Spleen (tissue), 11 donors: ENCODE results near the gene CNTNAP2. TPM values are rescaled to one million over a fixed set of nuclear protein-coding genes. Genes with fewer than 3 reads are reported as not detected.

Experiments
- DNase-seq: peaks from one replicate; pipeline ENCODE4 v3.0.0-alpha.2; 2020
- H3K27ac ChIP-seq, 8 donors: fragments of 200-600 bp; sonication (generic) in 7 of 8; 1 replicate in 4 of 8; 2 replicates in 4 of 8; pipeline versions ENCODE4 v1.5.0 to v1.8.0; 2016 to 2021; ENCODE audit warnings: inconsistent platforms in 4 of 8, mild to moderate bottlenecking in 4 of 8, moderate library complexity in 1 of 8
- H3K27me3 ChIP-seq, 7 donors: fragments of 200-600 bp; sonication (generic) in 6 of 7; replicated peaks in 1 of 7; 1 replicate in 4 of 7; 2 replicates in 3 of 7; pipeline versions ENCODE4 v1.5.0 to v1.8.0; 2016 to 2021; ENCODE audit warnings: inconsistent platforms in 3 of 7, mild to moderate bottlenecking in 1 of 7
- H3K36me3 ChIP-seq, 6 donors: fragments of 200-600 bp; sonication (generic) in 5 of 6; 1 replicate in 4 of 6; 2 replicates in 2 of 6; pipeline versions ENCODE4 v1.5.0 to v1.8.0; 2016 to 2021; ENCODE audit warnings: inconsistent platforms in 2 of 6
- H3K4me1 ChIP-seq, 6 donors: fragments of 200-600 bp; sonication (generic) in 5 of 6; 1 replicate in 3 of 6; 2 replicates in 3 of 6; pipeline versions ENCODE4 v1.5.0 to v1.8.0; 2016 to 2021; ENCODE audit warnings: inconsistent platforms in 3 of 6
- H3K4me3 ChIP-seq, 8 donors: fragments of 200-600 bp; sonication (generic) in 7 of 8; 1 replicate in 4 of 8; 2 replicates in 4 of 8; pipeline versions ENCODE4 v1.5.0 to v1.8.0; 2016 to 2021; ENCODE audit warnings: inconsistent platforms in 4 of 8, mild to moderate bottlenecking in 4 of 8, moderate library complexity in 2 of 8
- H3K9me3 ChIP-seq, 8 donors: fragments of 200-600 bp; sonication (generic) in 7 of 8; 1 replicate in 4 of 8; 2 replicates in 4 of 8; pipeline versions ENCODE4 v1.5.0 to v1.8.0; 2016 to 2021; ENCODE audit warnings: inconsistent platforms in 4 of 8
- POLR2A ChIP-seq, 3 donors: fragments of 450-650 bp; IDR thresholded peaks; one replicate each; pipeline ENCODE4 v1.5.1; 2017; ENCODE audit warnings: antibody characterized with exemption in 3 of 3, mild to moderate bottlenecking in 1 of 3
- POLR2AphosphoS5 ChIP-seq, 3 donors: sonication (generic); formaldehyde crosslinking; IDR thresholded peaks; one replicate each; pipeline ENCODE4 v1.5.1; 2017; ENCODE audit warnings: antibody characterized with exemption in 3 of 3
- WGBS, 5 donors: extraction: QIAGEN DNeasy Blood & Tissue Kit in 3 of 5; methylation state at CpG; one replicate each; pipeline versions ENCODE4 v1.1.5 to v1.1.7; 2013 to 2018; 5-methylcytosine and 5-hydroxymethylcytosine counted together
- intact Hi-C: fragments of 100-400 bp; cut with DNase I; formaldehyde crosslinking; loops from one replicate; pipeline ENCODE4 v1.15.0; 2023; ENCODE audit warnings: low total_unique reads
- polyA plus RNA-seq, 3 donors: library from polyadenylated mRNA; stranded (reverse); fragments of 200-250 nt; gene quantifications; one replicate each; pipeline ENCODE4 v1.2.1, GENCODE V29; 2013
- total RNA-seq, 7 donors: library from RNA; depleted of rRNA in 3 of 7; stranded (reverse); fragments of >200 nt in 3 of 7; fragmentation: NEBNext Ultra II Directional in 4 of 7; extraction: Animal tissue kit (Norgen Biotek cat#: 25700) in 4 of 7; gene quantifications; one replicate each; pipeline versions ENCODE4 v1.1.0 to v1.2.1, GENCODE V29; 2016 to 2021
- TF ChIP-seq, protein P1 (sequence below), 11 experiments: fragments of 200-600 bp in 7 of 11; fragments of 450-650 bp in 4 of 11; sonication (generic) in 4 of 11; IDR thresholded peaks in 8 of 11; conservative IDR thresholded peaks in 3 of 11; 1 replicate in 7 of 11; 2 replicates in 4 of 11; pipeline versions ENCODE4 v1.4.0 to v1.8.0; 2016 to 2021; ENCODE audit warnings: antibody characterized with exemption in 11 of 11, inconsistent platforms in 4 of 11, mild to moderate bottlenecking in 1 of 11
- donor health status: healthy with polysubstance abuse.
- donor health status: DM: no; HTN: no; CAD: no; lungs with moderate emphysema.
- donor health status: DM: no; HTN: no; CAD: no.
- donor health status: Bipolar disorder and iron deficiency.
- donor health status: healthy.
- donor health status: DM: no; HTN: no; CAD: no.
- donor health status: DM: yes; HTN: yes; CAD: no.

CNTNAP2 gene
- total and polyA plus RNA-seq, 10 donors, result 0.13 to 2.0 (median 0.82) TPM

DNA sequence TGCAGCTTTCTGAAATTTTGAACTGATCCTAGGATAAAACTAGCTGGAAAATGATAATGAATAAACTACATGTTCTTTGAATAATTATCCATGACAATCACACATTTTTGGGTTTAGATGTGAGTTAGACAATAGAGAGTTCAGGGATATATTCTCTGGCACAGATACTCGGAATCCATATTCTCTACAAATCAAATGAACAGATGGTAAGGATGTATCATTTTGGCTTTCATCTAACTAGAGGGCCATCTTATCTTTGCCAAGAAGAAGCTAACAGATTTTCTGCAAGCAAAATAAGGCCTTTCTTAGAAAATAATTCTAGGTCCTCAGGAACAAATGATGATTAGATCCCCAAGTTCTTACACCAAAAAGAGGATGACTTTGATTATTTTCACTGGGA lies 2118.1 kb downstream of the CNTNAP2 start:
- no peaks in the 10 kb centered on the region for H3K27me3 ChIP-seq
- no peak overlapping the region for H3K27ac ChIP-seq
- no peaks in the 10 kb centered on the region for H3K4me1 ChIP-seq
- no peaks in the 10 kb centered on the region for H3K9me3 ChIP-seq
- no peak overlapping the region for H3K4me3 ChIP-seq
- DNase-seq, result no peak
- intact Hi-C loops, result no loop called here
- 68 to 100% (median 77%) methylated on average over 1 of the region's 1 CpG for WGBS, 5 donors
- no peaks in the 10 kb centered on the region for H3K36me3 ChIP-seq
- TF ChIP-seq POLR2AphosphoS5 (IDR thresholded peaks at IDR 0.05), result no peak
- TF ChIP-seq, protein P1, sequence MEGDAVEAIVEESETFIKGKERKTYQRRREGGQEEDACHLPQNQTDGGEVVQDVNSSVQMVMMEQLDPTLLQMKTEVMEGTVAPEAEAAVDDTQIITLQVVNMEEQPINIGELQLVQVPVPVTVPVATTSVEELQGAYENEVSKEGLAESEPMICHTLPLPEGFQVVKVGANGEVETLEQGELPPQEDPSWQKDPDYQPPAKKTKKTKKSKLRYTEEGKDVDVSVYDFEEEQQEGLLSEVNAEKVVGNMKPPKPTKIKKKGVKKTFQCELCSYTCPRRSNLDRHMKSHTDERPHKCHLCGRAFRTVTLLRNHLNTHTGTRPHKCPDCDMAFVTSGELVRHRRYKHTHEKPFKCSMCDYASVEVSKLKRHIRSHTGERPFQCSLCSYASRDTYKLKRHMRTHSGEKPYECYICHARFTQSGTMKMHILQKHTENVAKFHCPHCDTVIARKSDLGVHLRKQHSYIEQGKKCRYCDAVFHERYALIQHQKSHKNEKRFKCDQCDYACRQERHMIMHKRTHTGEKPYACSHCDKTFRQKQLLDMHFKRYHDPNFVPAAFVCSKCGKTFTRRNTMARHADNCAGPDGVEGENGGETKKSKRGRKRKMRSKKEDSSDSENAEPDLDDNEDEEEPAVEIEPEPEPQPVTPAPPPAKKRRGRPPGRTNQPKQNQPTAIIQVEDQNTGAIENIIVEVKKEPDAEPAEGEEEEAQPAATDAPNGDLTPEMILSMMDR (IDR thresholded peaks at IDR 0.05 in 8 of 11, conservative IDR thresholded peaks at IDR 0.05 in 3 of 11), result no peak
- TF ChIP-seq POLR2A (IDR thresholded peaks at IDR 0.05), result no peak

DNA sequence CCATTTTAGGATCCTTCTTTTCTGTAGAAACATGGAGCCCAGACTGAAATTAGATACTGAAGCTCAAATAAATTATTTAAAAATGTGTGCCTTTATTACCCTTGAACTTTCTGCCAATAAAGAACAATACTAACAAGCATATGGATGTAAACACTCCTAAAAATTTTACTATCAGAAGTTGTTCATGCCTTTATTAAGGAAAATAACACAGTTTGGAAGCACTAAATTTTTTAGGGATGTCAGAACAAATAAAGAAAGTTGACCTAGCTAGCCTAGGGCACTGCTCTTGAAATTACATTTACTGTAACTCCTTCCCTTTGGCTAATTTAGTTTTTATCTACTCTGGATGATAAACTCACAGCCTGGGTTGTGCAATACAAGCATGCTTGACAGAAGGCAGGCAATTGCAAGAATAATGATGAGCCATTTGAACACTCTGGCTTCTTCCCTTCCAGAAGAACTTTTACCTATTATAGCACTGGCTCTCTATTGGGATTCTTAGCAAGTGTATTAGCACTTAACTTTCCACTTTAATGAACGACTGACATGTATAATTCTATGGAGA lies 2122.2 kb downstream of the CNTNAP2 start:
- H3K36me3 ChIP-seq, result no peaks in the 10 kb centered on the region

DNA sequence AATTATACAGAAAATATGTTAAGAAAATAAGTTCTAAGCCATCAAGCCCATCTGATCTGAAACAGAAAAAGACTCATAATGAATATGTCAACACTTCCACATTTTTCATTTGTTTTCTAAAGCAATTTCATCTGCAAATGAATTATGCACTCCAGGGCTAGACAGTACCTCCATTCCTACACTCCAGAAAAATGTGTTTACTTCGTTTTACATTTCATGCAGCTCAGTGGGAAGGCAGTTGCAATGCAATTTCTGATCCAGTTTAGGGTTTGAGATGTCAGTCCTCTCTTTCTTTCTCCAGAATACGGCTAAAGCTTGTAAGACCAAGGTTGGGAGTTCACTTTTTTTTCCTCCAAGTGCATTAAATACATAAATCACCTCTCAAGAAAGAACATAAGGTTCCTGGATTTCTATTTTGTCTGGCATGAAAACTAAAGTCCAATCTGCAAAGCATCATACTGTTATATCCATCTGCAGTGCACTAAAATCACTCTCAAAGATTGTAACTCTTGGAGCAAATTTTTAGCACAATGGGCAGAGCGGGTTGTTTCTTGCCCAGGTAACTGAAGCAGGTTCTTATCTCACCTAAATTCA lies 2125.2 kb downstream of the CNTNAP2 start:
- 56 to 77% (median 61%) methylated on average over 3 of the region's 3 CpGs for WGBS, 5 donors
- no peak for TF ChIP-seq POLR2A (IDR thresholded peaks at IDR 0.05)
- no peak for TF ChIP-seq POLR2AphosphoS5 (IDR thresholded peaks at IDR 0.05)
- TF ChIP-seq, protein P1 (IDR thresholded peaks at IDR 0.05 in 8 of 11, conservative IDR thresholded peaks at IDR 0.05 in 3 of 11), result no peak
- peaks cover 0 to 7% (median 2%) of the 10 kb centered on the region in 6 donors for H3K4me1 ChIP-seq
- peaks cover 0 to 22% (median 0%) of the 10 kb centered on the region in 7 donors for H3K27me3 ChIP-seq
- DNase-seq, result no peak
- no peak overlapping the region for H3K27ac ChIP-seq
- no peak overlapping the region for H3K4me3 ChIP-seq
- H3K36me3 ChIP-seq, result no peaks in the 10 kb centered on the region
- no peaks in the 10 kb centered on the region for H3K9me3 ChIP-seq
- intact Hi-C loops, result no loop called here

More for the DNA sequence above, 2122.2 kb downstream of the CNTNAP2 start:
- H3K9me3 ChIP-seq, result no peaks in the 10 kb centered on the region
- no peak for DNase-seq
- TF ChIP-seq POLR2AphosphoS5 (IDR thresholded peaks at IDR 0.05) (no peak), POLR2A (IDR thresholded peaks at IDR 0.05) (no peak)
- TF ChIP-seq, protein P1 (IDR thresholded peaks at IDR 0.05 in 8 of 11, conservative IDR thresholded peaks at IDR 0.05 in 3 of 11), result no peak
- peaks cover 0 to 7% (median 2%) of the 10 kb centered on the region in 6 donors for H3K4me1 ChIP-seq
- H3K4me3 ChIP-seq, result no peak overlapping the region
- peaks cover 0 to 22% (median 0%) of the 10 kb centered on the region in 7 donors for H3K27me3 ChIP-seq
- WGBS, 5 donors, result 44 to 89% (median 79%) methylated on average over 1 of the region's 1 CpG
- intact Hi-C loops, result no loop called here
- no peak overlapping the region for H3K27ac ChIP-seq

DNA sequence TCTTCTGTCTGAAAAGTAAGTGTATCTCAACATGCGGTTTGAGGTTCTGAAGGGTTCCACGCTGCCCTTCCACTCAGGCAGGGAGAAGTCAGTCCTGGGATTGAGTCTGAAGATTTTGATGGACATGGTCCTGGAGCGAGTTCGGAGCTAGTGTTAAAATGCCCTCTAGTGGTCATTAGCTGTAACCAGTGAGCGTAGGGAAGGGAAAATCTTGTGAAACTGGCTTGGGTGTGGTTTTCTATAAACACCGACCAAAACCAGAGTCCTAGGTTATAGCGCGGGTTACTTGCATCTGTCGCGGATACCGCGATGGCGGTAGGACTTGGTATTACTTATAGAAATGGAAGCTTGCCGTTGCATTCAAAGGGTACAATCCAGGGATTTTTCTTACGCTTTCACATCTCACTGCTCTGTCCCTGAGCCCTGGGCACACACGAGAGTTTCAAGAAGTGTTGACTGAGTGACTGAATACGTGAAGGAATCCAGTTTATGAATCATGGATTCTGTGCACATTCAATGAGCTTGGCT lies 2125.8 kb downstream of the CNTNAP2 start:
- Histone ChIP-seq H3K27me3 (peaks cover 0 to 22% (median 0%) of the 10 kb centered on the region in 7 donors), H3K4me3 (peak overlapping the region in 1 of 8 donors; percentile 41), H3K27ac (no peak overlapping the region), H3K36me3 (no peaks in the 10 kb centered on the region), H3K9me3 (no peaks in the 10 kb centered on the region), H3K4me1 (peaks cover 0 to 7% (median 2%) of the 10 kb centered on the region in 6 donors)
- TF ChIP-seq, protein P1 (IDR thresholded peaks at IDR 0.05 in 8 of 11, conservative IDR thresholded peaks at IDR 0.05 in 3 of 11), result peak in 10 of 11 experiments; percentile 13 to 77 (median 66)
- TF ChIP-seq POLR2AphosphoS5 (IDR thresholded peaks at IDR 0.05), result no peak
- DNase-seq, result no peak
- intact Hi-C loops, result no loop called here
- 13 to 23% (median 21%) methylated on average over 17 of the region's 17 CpGs for WGBS, 5 donors
